Stimulated activated CD4-positive, alpha-beta T cell treated with anti-CD3 and anti-CD28 coated beads, Interleukin-2, amount 100 ng/mL, for 24 hours (primary cell): ENCODE measurements around the gene WWOX.
"Not testable (repeated sequence)": the region's sequence is repeated elsewhere in the genome, so short reads cannot be mapped to it uniquely, and the experiment has no call there.

Source experiments
- DNase-seq, 2 donors: peaks; one replicate each; pipeline ENCODE4 v3.0.0-alpha.2; 2020

The WWOX gene

GRCh38 chr16:78506367-78507193 lies 407.1 kb downstream of the WWOX start:
- no peak for DNase-seq

GRCh38 chr16:78507576-78507975 lies 408.1 kb downstream of the WWOX start:
- DNase-seq: no peak

DNA sequence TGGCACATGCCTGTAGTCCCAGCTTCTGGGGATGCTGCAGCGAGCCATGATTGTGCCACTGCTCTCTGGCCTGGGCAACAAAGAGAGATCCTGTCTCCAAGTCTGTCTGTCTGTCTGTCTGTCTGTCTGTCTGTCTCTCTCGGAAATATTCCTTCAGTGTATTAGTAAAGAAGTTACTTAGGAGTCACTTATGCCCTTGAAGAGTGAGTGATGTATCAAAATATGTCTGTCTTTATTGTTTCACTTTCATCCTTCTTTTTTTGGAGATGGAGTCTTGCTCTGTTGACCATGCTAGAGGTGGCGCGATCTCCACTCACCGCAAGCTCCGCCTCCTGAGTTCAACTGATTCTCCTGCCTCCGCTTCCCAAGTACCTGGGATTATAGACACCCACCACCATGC lies 410.5 kb downstream of the WWOX start:
- DNase-seq: no peak

- no peak for DNase-seq
These were observed 411.0 kb downstream of the WWOX start for GRCh38 chr16:78510496-78510895.

DNA sequence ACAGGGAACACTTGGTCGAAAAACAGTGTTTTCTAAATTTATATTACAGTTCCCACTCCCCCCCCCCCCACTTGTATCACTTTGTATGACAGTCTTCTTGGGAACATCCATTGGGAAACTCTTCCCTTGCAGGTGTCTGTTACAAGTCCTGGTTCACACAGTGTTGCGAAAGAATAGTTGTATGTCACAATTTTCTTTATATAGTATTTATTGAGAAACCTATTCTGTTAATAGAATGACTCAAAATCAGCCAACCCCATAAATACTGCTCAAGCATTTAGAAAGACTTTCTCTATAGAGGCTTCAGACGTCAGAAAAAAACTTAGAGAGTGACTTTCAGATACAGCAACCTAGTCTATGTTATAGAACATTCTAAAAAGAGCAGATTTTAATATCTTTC lies 414.4 kb downstream of the WWOX start:
- no peak for DNase-seq

DNA sequence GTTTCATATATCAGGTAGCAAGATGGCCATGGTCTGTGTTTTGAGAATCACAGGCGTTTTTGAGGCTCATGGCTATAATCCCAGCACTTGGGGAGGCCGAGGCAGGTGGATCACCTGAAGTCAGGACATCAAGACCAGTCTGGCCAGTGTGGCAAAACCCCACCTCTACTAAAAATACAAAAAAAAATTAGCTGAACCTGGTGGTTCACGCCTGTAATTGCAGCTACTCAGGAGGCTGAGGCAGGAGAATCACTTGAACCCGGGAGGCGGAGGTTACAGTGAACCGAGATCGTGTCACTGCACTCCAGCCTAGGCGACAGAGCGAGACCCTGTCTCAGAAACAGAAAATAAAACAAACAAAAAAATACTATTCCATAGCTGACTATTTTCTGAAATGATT lies 415.4 kb downstream of the WWOX start:
- not testable (repeated sequence) for DNase-seq

DNA sequence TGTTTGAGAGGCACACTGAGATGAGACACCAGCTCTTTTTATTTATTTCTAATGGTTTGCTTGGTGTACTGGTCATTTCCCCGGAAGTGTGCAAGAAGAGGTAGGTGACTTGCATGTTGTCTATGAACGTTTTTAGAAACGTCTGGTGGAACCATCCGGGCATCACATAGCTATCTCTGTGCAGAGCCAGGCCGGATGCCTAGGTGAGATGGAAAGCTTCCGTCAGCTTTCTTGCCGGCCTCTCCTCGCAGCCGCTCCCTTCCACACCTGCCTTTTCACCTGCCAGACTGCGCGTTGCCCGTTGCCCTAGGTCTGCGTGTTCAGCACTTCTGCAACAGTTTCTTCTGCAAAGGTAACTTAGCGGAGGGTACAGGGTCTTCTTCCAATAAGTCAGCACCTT lies 416.0 kb downstream of the WWOX start:
- no peak for DNase-seq

- DNase-seq: no peak
These were observed 416.7 kb downstream of the WWOX start for GRCh38 chr16:78516006-78516736.

GRCh38 chr16:78519896-78520295 lies 420.4 kb downstream of the WWOX start:
- no peak for DNase-seq

DNA sequence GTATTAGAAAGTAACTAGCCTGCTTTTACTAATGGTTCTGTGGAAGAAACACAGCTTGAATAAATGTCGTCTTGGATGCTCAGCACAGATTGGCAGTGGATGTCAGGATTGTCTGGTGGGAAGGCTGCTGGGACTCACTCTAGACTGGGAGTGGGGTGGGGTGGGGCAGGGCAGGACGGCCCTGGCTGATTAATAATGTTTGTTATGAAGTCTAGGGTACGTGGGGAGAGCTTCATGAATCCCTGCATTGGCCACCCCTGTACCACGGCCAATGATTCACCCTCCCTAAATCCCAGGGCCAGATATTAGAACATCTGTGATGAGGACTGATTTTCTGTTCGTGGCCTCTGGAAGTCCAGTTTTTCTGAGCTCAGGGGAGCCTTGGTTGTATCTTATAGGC lies 421.0 kb downstream of the WWOX start:
- no peak for DNase-seq

- DNase-seq: no peak
These were observed 422.9 kb downstream of the WWOX start for GRCh38 chr16:78522327-78522726.

DNA sequence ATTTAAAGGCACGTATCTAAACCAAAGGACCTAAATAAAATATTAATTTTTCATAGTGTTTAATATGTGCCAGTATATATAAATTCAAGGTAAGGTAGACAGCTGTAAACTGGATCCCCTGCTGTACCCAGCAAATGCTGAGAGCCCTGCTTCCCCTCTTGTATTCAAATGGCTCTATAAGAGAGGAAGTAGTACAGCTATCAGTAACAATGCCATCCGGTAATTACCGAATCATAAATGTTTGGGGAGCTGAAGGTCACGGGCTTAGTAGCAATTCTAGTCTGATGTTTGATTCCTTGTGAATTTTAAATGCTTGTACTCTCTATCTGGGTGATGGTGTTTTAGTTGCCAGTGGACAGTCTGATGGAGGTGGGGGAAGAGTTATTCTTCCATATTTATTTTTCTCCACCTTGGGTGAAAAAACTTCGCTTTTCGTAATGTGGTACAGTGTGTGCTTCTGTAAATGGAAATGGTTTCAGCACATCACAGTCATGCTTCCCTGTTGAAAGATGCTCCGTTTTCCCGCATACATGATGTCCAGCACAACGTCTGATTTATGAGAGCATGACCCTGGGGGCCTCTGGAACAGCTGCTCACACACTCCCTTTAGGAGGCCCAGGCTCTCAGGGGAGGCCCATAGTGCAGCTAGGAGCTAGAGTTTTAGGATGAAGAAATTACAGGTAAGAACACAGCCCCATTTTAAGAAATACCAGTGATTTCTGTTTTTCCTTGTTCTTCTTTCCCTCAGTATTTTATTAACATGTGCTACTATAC lies 423.9 kb downstream of the WWOX start:
- no peak for DNase-seq

DNA sequence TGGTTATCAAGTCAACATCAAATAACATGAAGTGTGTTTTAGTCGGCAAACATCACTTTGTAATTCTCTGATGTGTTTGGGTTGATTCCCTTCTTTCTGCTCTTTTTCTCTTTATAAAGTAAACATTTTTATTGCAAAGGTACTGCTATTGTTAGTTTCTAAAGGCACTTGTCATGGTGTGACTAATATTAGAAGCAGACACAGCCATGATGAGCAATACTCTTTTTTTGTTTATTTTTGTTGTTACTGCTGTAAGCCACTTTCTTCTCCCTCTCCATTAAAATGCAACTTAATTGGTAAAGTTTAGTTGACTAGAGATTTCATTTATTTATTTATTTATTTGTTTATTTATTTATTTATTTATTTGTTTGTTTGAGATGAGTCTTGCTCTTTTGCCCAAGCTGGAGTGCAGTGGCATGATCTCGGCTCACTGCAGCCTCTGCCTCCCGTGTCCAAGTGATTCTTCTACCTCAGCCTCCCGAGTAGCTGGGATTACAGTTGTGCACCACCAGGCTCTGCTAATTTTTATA lies 424.7 kb downstream of the WWOX start:
- DNase-seq: no peak

DNA sequence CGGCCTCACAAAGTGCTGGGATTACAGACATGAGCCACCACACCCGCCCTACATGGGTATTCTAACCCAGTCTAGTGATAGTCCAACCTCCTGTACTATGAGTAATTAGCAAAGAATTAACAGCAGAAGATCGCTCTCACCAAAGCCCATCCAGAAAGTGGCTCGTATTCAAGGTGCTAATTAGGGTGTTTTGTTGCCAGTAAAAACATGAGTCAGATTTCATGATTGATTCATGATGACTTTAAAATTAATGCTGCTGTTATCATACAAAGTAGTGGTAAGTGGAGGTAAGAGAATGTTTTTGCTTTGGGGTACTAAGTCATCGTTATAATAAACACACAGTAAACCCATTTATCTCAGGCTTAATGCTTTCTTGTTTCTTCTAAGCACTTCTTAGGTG lies 428.8 kb downstream of the WWOX start:
- no peak for DNase-seq

DNA sequence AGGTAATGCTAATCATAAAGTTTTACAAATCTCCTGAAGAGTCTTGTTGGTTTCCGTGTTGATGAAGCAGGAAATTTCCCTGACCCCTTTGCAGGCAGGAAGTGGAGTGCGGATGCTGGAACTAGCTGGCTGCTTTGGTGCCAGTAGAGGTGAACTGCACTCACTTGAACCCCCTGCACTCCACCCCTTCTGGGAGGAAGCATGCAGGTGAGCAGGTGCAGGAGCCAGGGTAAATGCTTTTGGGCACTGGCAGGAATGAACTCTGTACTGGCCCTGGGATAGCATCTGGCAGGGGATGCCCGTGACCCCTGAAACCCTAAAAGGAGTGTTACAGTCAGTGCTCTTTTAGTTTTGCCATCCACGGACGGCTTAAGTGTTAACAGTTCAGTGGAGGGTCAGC lies 430.4 kb downstream of the WWOX start:
- no peak for DNase-seq

DNA sequence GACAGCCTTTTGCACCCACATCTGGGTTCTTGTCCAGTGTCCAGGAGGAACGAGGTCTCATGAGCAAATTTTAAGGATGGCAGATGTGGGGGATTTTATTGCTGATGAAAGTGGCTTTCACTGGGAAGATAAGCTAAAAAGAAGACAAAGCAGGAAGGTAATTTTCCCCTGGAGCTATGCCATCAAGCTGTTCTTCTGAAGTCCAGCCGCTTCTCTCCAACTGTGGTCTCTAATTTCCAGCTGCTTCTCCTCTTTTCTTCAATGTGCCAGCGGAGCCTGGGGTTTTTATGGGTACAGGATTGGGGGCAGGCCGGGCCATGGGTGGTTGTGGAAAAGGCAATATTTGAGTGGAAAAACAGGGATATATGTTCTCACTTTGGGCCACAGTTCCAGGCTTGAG lies 430.8 kb downstream of the WWOX start:
- no peak for DNase-seq

DNA sequence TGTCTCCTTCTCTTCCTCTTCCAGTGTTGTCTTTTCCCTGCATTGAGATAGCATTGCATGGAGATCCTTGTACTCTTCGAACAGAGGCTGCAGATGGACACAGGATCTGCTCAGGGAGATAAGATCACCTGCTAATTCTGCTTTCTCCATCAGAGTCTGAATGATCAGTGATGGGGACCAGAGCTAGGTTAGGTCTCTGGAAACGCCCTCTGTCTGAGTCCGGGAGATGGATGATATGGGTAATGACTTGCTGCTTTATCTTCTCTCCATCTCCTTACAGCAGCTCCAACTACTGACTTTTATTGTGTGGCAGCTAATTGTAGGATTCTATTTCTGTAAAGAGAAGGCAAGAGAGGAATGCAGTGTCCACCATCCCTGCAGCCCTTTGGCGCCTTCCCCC lies 435.6 kb downstream of the WWOX start:
- DNase-seq: no peak

GRCh38 chr16:78537511-78537910 lies 438.1 kb downstream of the WWOX start:
- no peak for DNase-seq

DNA sequence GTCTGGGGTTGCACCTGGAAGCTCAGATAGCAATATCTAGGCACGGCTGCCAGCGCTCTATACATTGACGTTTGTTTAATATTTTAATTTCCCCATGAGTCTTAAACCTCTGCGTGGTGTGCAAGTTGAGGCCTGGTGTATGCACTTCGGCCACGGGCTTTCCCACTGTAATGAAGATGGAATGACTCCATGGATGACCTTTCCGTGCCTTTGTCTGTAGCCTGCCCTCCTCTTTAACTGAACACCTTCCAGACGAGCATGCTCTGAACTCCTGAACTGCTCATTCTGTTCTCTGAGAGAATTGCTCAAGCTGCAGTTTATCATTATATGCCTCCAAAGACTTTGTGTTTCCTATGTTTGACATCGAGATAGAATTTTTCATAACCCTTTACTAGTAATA lies 438.8 kb downstream of the WWOX start:
- no peak for DNase-seq

DNA sequence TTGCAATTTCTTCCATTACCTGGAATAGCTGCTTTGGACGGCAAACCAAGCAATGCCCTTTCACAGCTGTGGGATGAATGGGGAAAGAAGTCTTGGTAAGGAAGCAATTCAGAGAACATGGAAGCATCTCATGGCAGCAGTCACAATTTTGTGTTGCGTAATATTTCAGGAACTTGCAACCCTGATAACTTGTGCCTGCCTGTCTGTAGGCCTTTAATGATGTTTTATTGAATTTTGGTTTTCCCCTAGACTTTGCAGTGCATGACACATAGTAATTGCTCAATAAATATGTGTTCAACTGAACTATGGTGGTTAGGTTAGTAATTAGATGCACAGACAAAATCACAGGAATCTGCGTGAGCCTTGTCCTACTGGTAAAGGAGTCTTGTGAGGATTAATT lies 439.5 kb downstream of the WWOX start:
- DNase-seq: no peak

DNA sequence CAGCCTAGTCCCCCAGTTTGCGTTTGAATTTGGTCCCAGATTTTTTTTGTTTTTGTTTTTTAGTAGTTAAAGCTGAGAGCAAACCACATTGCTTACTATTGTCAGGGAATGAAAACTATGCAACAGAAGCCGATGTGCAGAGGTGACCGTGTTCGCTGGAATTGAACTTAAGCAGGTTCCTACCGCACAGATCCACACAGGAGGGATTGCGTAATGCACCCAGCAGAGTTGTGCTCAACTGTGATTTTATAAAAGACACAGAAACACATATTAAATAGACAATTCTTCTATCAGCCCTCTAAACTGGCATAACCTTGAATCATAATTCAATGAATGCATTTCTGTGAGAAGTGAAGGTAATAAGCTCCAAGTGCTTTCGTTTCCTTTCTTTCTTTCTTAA lies 443.0 kb downstream of the WWOX start:
- no peak for DNase-seq

DNA sequence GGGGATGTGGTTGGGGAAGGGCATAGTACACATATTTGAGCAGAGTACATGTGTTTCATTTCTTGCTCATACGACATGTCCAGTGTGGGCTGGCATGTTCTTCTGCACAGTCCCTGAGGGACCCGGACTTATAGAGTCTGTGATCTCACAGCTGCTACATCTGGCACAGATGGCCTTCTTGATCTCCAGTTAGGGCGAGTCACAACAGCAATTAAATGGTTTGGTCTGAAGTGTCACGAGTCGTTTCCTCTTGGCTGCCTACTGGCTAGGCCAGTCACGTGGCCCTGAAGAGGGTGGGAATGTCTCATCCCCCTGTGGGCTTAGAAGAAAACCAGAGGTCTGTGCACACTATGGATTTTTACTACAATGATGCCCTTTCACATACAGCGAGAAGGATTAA lies 443.6 kb downstream of the WWOX start:
- no peak for DNase-seq

- no peak for DNase-seq
These were observed 449.9 kb downstream of the WWOX start for GRCh38 chr16:78549366-78549765.
